ENCODE results near the gene SLC1A5. TPM values are rescaled to one million over a fixed set of nuclear protein-coding genes. Genes with fewer than 3 reads are reported as not detected.
"Not testable (repeated sequence)": the region's sequence is repeated elsewhere in the genome, so short reads cannot be mapped to it uniquely, and the experiment has no call there.

The SLC1A5 gene
- total and polyA plus RNA-seq, 9 donors = 13.9 to 29.7 (median 24.6) TPM

DNA sequence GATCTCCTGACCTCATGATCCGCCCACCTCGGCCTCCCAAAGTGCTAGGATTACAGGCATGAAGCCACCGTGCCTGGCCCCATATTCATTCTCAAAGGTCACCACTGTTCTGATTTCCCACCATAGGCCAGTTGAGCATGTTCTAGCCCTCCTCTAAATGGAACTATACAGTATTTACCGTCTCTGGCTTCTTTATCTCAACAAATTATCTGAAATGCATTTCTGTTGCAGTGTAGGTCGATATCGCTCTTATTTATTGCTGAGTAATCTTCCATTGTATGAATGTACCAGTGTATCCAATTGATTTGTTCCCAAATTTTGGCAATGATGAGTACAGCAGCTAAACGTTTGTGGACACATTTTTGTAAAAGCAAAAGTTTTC, 15.4 kb downstream of the SLC1A5 start:
- Histone ChIP-seq H3K27me3 (ENCODE audit: control insufficient read depth, insufficient read depth, low read length) (no peaks in the 10 kb centered on the region), H3K27ac (ENCODE audit: low read length) (no peak overlapping the region), H3K4me3 (ENCODE audit: low read length) (no peak overlapping the region), H3K9me3 (replicated peaks; ENCODE audit: control insufficient read depth, low read depth, low read length) (no peaks in the 10 kb centered on the region), H3K36me3 (ENCODE audit: control insufficient read depth, insufficient read depth, low read length) (peaks cover 24% of the 10 kb centered on the region), H3K4me1 (ENCODE audit: control insufficient read depth, insufficient read depth, low read length) (no peaks in the 10 kb centered on the region)
- DNase-seq = no peak
- WGBS (ENCODE audit: insufficient coverage) = 62% methylated on average over 3 of the region's 7 CpGs

DNA sequence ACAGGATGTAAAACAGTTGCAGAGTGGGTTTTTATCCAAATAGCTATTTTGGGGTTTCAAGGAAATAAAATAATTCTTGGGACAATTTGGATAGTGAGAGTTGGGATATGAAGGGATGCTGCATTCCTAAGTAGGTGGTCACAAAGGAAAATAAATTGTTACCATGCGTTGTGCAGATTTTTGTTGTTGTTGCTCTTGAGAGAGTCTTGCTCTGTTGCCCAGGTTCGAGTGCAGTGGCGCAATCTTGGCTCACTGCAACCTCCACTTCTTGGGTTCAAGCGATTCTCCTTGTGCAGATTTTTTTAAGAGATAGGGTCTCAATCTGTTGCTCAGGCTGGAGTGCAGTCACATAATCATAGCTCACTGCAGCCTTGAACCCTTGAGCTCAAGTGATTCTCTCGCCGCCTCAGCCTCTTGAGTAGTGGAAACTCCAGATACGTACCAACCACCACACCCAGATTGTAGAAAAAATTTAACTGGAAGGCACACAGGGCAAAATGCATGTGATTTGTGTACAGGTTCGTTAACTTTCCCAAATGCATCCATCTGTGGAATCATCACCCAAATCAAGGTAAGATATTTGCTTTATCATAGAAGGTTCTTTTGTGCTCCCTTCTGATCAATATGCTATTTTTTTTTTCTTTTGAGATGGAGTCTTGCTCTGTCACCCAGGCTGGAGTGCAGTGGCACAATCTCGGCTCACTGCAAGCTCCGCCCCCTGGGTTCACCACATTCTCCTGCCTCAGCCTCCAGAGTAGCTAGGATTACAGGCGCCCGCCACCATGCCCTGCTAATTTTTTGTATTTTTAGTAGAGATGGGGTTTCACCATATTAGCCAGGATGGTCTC, 16.0 kb downstream of the SLC1A5 start:
- peaks cover 24% of the 10 kb centered on the region for H3K36me3 ChIP-seq (ENCODE audit: control insufficient read depth, insufficient read depth, low read length)
- DNase-seq = no peak
- no peaks in the 10 kb centered on the region for H3K27me3 ChIP-seq (ENCODE audit: control insufficient read depth, insufficient read depth, low read length)
- H3K4me1 ChIP-seq (ENCODE audit: control insufficient read depth, insufficient read depth, low read length) = no peaks in the 10 kb centered on the region
- 80% methylated on average over 2 of the region's 12 CpGs for WGBS (ENCODE audit: insufficient coverage)
- no peak overlapping the region for H3K27ac ChIP-seq (ENCODE audit: low read length)
- H3K9me3 ChIP-seq (replicated peaks; ENCODE audit: control insufficient read depth, low read depth, low read length) = no peaks in the 10 kb centered on the region
- no peak overlapping the region for H3K4me3 ChIP-seq (ENCODE audit: low read length)

DNA sequence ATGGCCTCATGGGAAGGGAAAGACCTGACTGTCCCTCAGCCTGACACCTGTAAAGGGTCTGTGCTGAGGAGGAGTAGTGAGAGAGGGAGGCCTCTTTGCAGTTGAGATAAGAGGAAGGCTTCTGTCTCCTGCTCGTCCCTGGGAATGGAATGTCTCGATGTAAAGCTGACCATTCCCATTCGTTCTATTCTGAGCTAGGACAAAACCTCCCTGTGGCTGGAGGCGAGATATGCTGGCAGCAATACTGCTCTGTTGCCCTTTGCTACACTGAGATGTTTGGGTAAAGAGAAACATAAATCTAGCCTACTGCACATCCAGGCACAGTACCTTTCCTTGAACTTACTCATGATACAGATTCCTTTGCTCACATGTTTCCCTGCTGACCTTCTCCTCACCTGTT, 19.6 kb downstream of the SLC1A5 start:
- no CpG with 5 or more reads among the region's 4 CpGs for WGBS (ENCODE audit: insufficient coverage)

DNA sequence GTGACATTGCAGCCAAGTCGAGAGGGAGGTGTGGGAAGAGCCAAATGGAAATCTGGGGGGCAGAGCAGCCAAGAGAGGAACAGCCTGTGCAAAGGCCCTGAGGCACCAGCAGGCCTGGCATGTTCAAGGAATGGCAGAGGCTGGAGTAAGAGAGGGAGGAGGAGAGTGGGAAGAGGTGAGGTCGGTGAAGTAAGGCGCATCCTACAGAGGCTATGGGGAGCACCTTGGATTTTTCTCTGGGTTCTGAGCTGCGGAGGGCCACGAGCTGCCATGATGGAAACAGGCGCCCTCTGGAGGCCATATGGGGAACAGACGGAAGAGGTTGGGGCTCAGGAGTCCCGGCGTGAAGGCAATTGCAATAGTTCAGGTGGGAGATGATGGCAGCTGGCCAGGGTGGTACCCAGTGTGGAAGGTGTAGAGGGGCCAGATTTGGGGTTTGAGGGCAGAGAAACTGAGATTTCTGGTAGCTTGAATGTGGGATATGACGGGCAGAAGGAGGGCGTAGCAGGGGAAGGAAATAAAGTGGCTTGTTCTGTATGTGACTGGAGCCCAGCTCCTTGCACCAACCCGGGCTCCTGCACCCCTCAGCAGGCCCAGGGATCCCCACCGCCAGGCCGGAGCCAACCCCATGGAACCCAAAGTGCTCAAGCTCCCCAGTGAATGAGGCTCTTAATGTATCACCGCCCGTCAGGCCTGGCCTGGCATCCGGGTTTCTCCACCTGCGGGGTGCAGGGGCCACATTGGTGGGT, 21.7 kb downstream of the SLC1A5 start:
- 41% methylated on average over 14 of the region's 18 CpGs for WGBS (ENCODE audit: insufficient coverage)
- no peak for DNase-seq
- H3K4me1 ChIP-seq (ENCODE audit: control insufficient read depth, insufficient read depth, low read length) = no peaks in the 10 kb centered on the region
- no peak overlapping the region for H3K4me3 ChIP-seq (ENCODE audit: low read length)
- H3K36me3 ChIP-seq (ENCODE audit: control insufficient read depth, insufficient read depth, low read length) = no peaks in the 10 kb centered on the region
- no peak overlapping the region for H3K27ac ChIP-seq (ENCODE audit: low read length)
- H3K27me3 ChIP-seq (ENCODE audit: control insufficient read depth, insufficient read depth, low read length) = no peaks in the 10 kb centered on the region
- H3K9me3 ChIP-seq (replicated peaks; ENCODE audit: control insufficient read depth, low read depth, low read length) = no peaks in the 10 kb centered on the region

More for the DNA sequence above, 19.6 kb downstream of the SLC1A5 start:
- not testable (repeated sequence) for H3K4me1 ChIP-seq (ENCODE audit: control insufficient read depth, insufficient read depth, low read length); H3K27me3 ChIP-seq (ENCODE audit: control insufficient read depth, insufficient read depth, low read length); H3K4me3 ChIP-seq (ENCODE audit: low read length); H3K36me3 ChIP-seq (ENCODE audit: control insufficient read depth, insufficient read depth, low read length); DNase-seq; H3K9me3 ChIP-seq (replicated peaks; ENCODE audit: control insufficient read depth, low read depth, low read length); H3K27ac ChIP-seq (ENCODE audit: low read length)

DNA sequence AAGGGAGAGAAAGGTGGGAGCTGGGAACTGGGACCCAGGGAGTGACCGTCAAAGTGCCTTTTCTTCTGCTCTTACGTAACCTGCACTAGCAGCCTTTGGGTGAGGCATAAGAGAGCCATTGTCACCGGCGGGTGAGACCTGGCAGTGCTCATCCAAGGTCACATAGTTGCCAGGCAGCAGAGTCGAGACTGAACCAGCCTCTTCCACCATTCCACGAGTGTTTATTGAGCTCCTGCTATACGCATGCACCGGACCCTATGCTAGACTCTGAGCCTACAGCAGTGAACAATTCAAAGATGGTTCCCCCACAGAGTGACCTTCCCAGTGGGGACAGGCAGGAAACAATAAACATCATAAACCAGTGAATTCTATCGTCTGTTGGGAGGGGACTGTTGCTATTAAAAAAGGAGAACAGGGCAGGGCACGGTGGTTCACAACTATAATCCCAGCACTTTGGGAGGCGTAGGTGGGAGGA, 23.5 kb downstream of the SLC1A5 start:
- Histone ChIP-seq H3K27me3 (ENCODE audit: control insufficient read depth, insufficient read depth, low read length) (no peaks in the 10 kb centered on the region), H3K4me1 (ENCODE audit: control insufficient read depth, insufficient read depth, low read length) (peaks cover 2% of the 10 kb centered on the region), H3K27ac (ENCODE audit: low read length) (no peak overlapping the region), H3K9me3 (replicated peaks; ENCODE audit: control insufficient read depth, low read depth, low read length) (no peaks in the 10 kb centered on the region), H3K4me3 (ENCODE audit: low read length) (no peak overlapping the region), H3K36me3 (ENCODE audit: control insufficient read depth, insufficient read depth, low read length) (no peaks in the 10 kb centered on the region)
- no peak for DNase-seq
- 70% methylated on average over 9 of the region's 11 CpGs for WGBS (ENCODE audit: insufficient coverage)

DNA sequence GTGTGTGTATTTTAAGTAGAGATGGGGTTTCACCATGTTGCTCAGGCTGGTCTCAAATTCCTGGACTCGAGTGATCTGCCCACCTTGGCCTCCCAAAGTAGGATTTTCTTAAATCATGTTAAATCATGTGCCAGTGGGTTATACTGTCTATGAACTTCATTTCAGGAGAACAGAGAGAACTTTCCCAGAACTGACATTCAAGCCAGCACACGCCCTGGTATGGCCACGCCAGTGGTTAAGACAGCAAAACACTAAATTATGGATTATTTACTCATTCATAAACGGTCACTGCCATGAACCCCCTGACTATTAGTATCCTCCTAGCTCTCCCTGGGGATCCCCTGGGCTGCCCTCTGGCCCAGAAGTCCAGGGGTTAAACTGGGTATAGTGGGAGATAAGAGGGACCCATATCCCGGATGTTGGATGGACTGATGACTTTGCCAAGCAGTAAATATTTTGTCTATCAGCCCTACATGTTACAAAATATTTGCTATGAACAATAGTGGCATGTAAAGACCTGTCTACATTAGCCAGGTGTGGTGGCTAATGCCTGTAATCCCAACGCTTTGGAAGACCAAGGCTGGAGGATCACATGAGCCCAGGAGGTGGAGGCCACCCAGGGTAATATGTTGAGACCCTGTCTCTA, 26.0 kb downstream of the SLC1A5 start:
- Histone ChIP-seq H3K4me1 (ENCODE audit: control insufficient read depth, insufficient read depth, low read length) (peaks cover 8% of the 10 kb centered on the region), H3K27ac (ENCODE audit: low read length) (no peak overlapping the region), H3K4me3 (ENCODE audit: low read length) (no peak overlapping the region), H3K27me3 (ENCODE audit: control insufficient read depth, insufficient read depth, low read length) (no peaks in the 10 kb centered on the region), H3K9me3 (replicated peaks; ENCODE audit: control insufficient read depth, low read depth, low read length) (no peaks in the 10 kb centered on the region), H3K36me3 (ENCODE audit: control insufficient read depth, insufficient read depth, low read length) (peaks cover 9% of the 10 kb centered on the region)
- WGBS (ENCODE audit: insufficient coverage) = no CpG with 5 or more reads among the region's 6 CpGs
- no peak for DNase-seq

DNA sequence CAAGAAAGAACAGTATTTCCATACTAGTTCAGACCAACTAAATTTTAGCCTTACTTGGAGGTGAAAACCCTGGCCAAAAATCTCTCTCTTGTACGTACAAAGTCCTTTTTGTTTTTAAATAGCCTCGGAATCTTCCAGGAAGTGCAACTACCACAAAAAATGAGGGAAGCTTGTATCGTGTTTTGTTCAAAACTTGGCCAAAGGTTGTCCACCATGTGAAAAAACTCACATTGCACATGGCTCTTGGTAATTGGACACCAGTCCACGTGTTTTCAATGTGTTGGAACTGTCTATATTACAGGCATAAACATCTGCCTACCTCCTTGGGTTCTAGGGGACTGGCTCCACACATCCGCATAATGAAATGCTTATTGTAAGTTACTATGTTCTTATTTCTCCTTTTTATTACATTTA, 27.0 kb downstream of the SLC1A5 start:
- Histone ChIP-seq H3K9me3 (replicated peaks; ENCODE audit: control insufficient read depth, low read depth, low read length) (no peaks in the 10 kb centered on the region), H3K27ac (ENCODE audit: low read length) (no peak overlapping the region), H3K27me3 (ENCODE audit: control insufficient read depth, insufficient read depth, low read length) (no peaks in the 10 kb centered on the region), H3K4me3 (ENCODE audit: low read length) (no peak overlapping the region), H3K4me1 (ENCODE audit: control insufficient read depth, insufficient read depth, low read length) (peaks cover 14% of the 10 kb centered on the region), H3K36me3 (ENCODE audit: control insufficient read depth, insufficient read depth, low read length) (peaks cover 18% of the 10 kb centered on the region)
- peak; percentile 40 for DNase-seq
- WGBS (ENCODE audit: insufficient coverage) = no CpG with 5 or more reads among the region's 5 CpGs

DNA sequence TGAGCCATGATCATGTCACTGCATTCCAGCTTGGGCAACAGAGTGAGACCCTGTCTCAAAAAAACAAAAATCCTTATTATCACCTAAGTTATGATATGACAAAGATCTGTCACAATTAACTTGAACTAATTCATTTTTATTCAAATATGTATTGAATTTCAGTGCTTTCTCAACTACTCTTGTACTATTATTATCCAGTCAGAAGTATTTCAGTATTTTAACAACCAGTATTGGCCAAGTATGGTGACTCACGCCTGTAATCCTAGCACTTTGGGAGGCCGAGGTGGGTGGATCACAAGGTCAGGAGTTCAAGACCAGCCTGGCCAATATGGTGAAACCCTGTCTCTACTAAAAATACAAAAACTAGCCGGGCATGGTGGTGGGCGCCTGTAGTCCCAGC, 27.5 kb downstream of the SLC1A5 start:
- not testable (repeated sequence) for DNase-seq; H3K27me3 ChIP-seq (ENCODE audit: control insufficient read depth, insufficient read depth, low read length); H3K9me3 ChIP-seq (replicated peaks; ENCODE audit: control insufficient read depth, low read depth, low read length); H3K4me3 ChIP-seq (ENCODE audit: low read length); H3K27ac ChIP-seq (ENCODE audit: low read length)
- peaks cover 14% of the 10 kb centered on the region for H3K4me1 ChIP-seq (ENCODE audit: control insufficient read depth, insufficient read depth, low read length)
- WGBS (ENCODE audit: insufficient coverage) = 73% methylated on average over 2 of the region's 4 CpGs
- H3K36me3 ChIP-seq (ENCODE audit: control insufficient read depth, insufficient read depth, low read length) = peaks cover 18% of the 10 kb centered on the region

DNA sequence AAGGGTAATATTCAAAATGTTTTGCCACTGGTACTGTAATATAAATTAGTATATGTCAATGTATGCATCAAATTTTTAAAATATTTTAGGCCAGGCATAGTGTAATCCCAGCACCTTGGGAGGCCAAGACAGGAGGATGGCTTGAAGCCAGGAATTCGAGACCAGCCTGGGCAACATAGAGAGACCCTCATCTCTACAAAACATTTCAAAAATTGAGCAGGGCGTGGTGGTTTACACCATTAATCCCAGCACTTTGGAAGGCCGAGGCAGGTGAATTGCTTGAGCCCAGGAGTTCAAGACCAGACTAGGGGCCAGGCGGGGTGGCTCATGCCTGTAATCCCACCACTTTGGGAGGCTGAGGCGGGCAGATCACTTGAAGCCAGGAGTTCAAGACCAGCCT, 28.0 kb downstream of the SLC1A5 start:
- Histone ChIP-seq H3K9me3 (replicated peaks; ENCODE audit: control insufficient read depth, low read depth, low read length) (no peaks in the 10 kb centered on the region), H3K4me1 (ENCODE audit: control insufficient read depth, insufficient read depth, low read length) (peaks cover 14% of the 10 kb centered on the region), H3K36me3 (ENCODE audit: control insufficient read depth, insufficient read depth, low read length) (peaks cover 20% of the 10 kb centered on the region), H3K27ac (ENCODE audit: low read length) (no peak overlapping the region), H3K4me3 (ENCODE audit: low read length) (no peak overlapping the region), H3K27me3 (ENCODE audit: control insufficient read depth, insufficient read depth, low read length) (no peaks in the 10 kb centered on the region)
- 76% methylated on average over 4 of the region's 5 CpGs for WGBS (ENCODE audit: insufficient coverage)
- DNase-seq = no peak

DNA sequence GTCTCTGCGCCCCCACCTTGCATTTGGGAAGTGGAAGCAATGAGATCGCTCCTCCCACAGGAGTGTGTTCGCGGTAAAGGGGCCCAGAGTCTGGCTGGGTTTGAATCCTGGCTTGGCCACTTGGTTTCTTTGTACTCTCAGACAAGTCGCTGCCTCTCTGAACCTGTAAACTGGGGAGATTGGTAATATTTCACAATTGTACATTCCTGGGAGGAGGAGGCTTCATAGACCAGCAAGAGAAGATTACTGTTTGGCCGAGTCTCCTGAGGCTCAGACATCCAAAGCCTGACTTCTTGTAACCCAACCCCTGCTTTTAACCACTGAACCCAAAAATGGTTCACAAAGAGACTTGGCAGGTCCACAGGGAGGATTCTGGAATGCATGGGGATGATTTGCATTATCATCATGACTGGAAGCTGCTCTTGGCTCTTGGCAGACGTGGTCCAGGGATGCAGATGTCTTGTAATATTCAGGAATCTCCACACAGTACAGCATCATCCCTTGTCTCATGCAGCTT, 28.5 kb downstream of the SLC1A5 start:
- H3K36me3 ChIP-seq (ENCODE audit: control insufficient read depth, insufficient read depth, low read length) = peaks cover 24% of the 10 kb centered on the region
- no peak overlapping the region for H3K4me3 ChIP-seq (ENCODE audit: low read length)
- no peak overlapping the region for H3K27ac ChIP-seq (ENCODE audit: low read length)
- no peaks in the 10 kb centered on the region for H3K27me3 ChIP-seq (ENCODE audit: control insufficient read depth, insufficient read depth, low read length)
- peak; percentile 84 for DNase-seq
- H3K9me3 ChIP-seq (replicated peaks; ENCODE audit: control insufficient read depth, low read depth, low read length) = no peaks in the 10 kb centered on the region
- peaks cover 14% of the 10 kb centered on the region for H3K4me1 ChIP-seq (ENCODE audit: control insufficient read depth, insufficient read depth, low read length)
- WGBS (ENCODE audit: insufficient coverage) = 24% methylated on average over 5 of the region's 7 CpGs

Data from muscle of leg (tissue), 11 donors.